ENCODE measurements around the gene CSF1R. TPM values are rescaled to one million over a fixed set of nuclear protein-coding genes. Genes with fewer than 3 reads are reported as not detected.

CSF1R gene
- total and polyA plus RNA-seq, 2 donors (not counting 3 experiments of a cell fraction or from before 2014, with no cell fraction given), result not detected

GRCh38 chr5:150069672-150070627, 16.4 kb downstream of the CSF1R start:
- ChIA-PET CTCF (interaction anchor here (0.6 kb wide), 1 partner anchor 24 kb away, joined by 3 read pairs; no protein-coding TSS in a partner anchor), POLR2A (interaction anchor here (0.6 kb wide), 1 partner anchor 196 kb away, joined by 3 read pairs; no protein-coding TSS in a partner anchor)
- dilution Hi-C loops (cut with MboI; ENCODE audit: extremely low pct_ligation_motif_present, low sequenced_read_pairs) (no loop called here), intact Hi-C loops (cut with micrococcal nuclease) (no loop called here)
- H3K36me3 ChIP-seq (ENCODE audit: control insufficient read depth in 2 of 2, extremely low read depth in 1 of 2, insufficient read depth in 2 of 2, low read length in 2 of 2), result no peaks in the 10 kb centered on the region
- H3K27me3 ChIP-seq (ENCODE audit: control insufficient read depth in 2 of 2, insufficient read depth in 2 of 2, low read length in 2 of 2), result peaks cover 2 to 8% of the 10 kb centered on the region in 2 experiments
- H3K4me1 ChIP-seq (ENCODE audit: control insufficient read depth, extremely low read depth, insufficient read depth, low read length), result peaks cover 29% of the 10 kb centered on the region
- H3K79me2 ChIP-seq (ENCODE audit: control insufficient read depth, insufficient read depth, low read length), result no peaks in the 10 kb centered on the region
- H3K9me1 ChIP-seq (replicated peaks; ENCODE audit: control insufficient read depth, extremely low read depth, insufficient read depth, low read length), result no peaks in the 10 kb centered on the region
- no peak overlapping the region for H3K4me3 ChIP-seq (replicated peaks in 1 of 3; ENCODE audit: insufficient read depth in 1 of 3, low read depth in 1 of 3, low read length in 3 of 3)
- H3K9me3 ChIP-seq (replicated peaks; ENCODE audit: control insufficient read depth, insufficient read depth, low read length), result no peaks in the 10 kb centered on the region
- DNase-seq (ENCODE audit: low read depth, low spot score) (no peak), FAIRE-seq (no peak)
- no peak overlapping the region for H3K27ac ChIP-seq (ENCODE audit: insufficient read depth, low read depth, low read length)
- no peak for TF ChIP-seq POLR2AphosphoS5 (IDR thresholded peaks at IDR 0.05; ENCODE audit: insufficient read depth, low read depth, low read length)
- no peak for TF ChIP-seq MYC (IDR thresholded peaks at IDR 0.05; ENCODE audit: low read depth, low read length)
- no peak for TF ChIP-seq CTCF (IDR thresholded peaks at IDR 0.05; ENCODE audit: extremely low read depth in 1 of 2, insufficient read depth in 1 of 2, low read depth in 1 of 2, low read length in 2 of 2)
- no peak for TF ChIP-seq GATA2 (IDR thresholded peaks at IDR 0.05; ENCODE audit: insufficient read depth, insufficient read length, low read depth, low read length)
- no peak for TF ChIP-seq MAX (IDR thresholded peaks at IDR 0.05; ENCODE audit: insufficient read depth, insufficient read length)
- TF ChIP-seq FOS (IDR thresholded peaks at IDR 0.05; ENCODE audit: borderline replicate concordance, insufficient read depth, low read length), result no peak
- no peak for TF ChIP-seq EZH2 (IDR thresholded peaks at IDR 0.05; ENCODE audit: borderline replicate concordance, low read depth, low read length, severe bottlenecking)
- no peak for TF ChIP-seq JUN (IDR thresholded peaks at IDR 0.05; ENCODE audit: borderline replicate concordance, insufficient read depth, insufficient read length, low read depth)
- no peak for TF ChIP-seq POLR2A (IDR thresholded peaks at IDR 0.05; ENCODE audit: low read depth, low read length)
- no peaks in the 10 kb centered on the region for H4K20me1 ChIP-seq (replicated peaks; ENCODE audit: control insufficient read depth, extremely low read depth, insufficient read depth, low read length)
- H3K9ac ChIP-seq (replicated peaks; ENCODE audit: extremely low read depth, insufficient read depth, low read length), result no peak overlapping the region
- H3K4me2 ChIP-seq (ENCODE audit: insufficient read depth, low read length), result no peak overlapping the region
- no TSS peak for BruUV-seq (replicated peaks)
- H2AFZ ChIP-seq (ENCODE audit: low read depth, low read length), result no peak overlapping the region
